Esophagus squamous epithelium (tissue), 4 donors: ENCODE measurements around the gene THAP10.

Source experiments
- CTCF ChIP-seq, 6 experiments: fragments of 450-650 bp in 4 of 6; fragments of 200-600 bp in 2 of 6; sonication (generic) in 2 of 6; IDR thresholded peaks; one replicate each; pipeline ENCODE4 v1.5.1; 2016 to 2019; ENCODE audit warnings: antibody characterized with exemption in 6 of 6, mild to moderate bottlenecking in 4 of 6, moderate library complexity in 4 of 6
- POLR2A ChIP-seq, 4 donors: fragments of 450-650 bp; IDR thresholded peaks; one replicate each; pipeline ENCODE4 v1.6.1; 2017; ENCODE audit warnings: antibody characterized with exemption in 4 of 4, mild to moderate bottlenecking in 4 of 4, moderate library complexity in 3 of 4

DNA sequence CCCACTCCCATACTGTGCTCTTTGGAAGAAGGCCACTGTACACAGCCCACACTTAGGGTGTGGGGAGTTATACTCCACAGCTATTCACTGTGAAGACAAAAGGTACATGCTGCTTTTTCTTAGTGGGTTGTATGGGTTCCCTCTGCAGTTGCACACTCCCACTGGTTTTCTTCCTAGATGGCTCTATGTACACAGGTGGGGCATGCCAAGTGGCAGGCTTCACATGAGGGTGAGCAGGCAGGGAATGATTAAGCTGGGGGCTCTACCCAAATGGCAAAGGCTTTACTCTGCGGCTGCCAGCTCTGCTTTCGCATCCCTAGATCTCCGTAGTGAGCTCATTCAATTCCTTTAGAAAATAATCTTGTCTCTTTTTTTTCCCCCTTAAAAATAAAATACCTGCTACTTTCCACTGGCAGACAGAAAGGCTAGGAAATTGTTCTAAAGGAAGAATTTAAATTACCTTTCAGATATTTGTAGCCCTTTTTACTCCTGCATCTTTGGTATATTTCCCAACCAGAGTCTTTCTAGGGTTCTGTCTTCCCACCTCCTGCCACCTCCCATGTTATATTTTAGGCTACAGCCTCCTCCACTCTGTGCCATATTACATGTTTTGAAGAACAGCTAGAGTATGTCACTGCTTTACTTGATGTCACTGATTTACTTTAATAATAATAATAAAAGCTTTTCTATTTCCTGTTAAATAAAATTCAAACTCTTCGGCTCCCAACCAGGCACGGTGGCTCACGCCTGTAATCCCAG is 46.5 kb downstream of the THAP10 start:
- TF ChIP-seq CTCF (IDR thresholded peaks at IDR 0.05) (no peak), POLR2A (IDR thresholded peaks at IDR 0.05) (no peak)
